Left lung (tissue), 10 donors: ENCODE results near the gene ESRRG. TPM values are rescaled to one million over a fixed set of nuclear protein-coding genes. Genes with fewer than 3 reads are reported as not detected.
A peak's percentile ranks its signal among the peaks of the same experiment; 100 is the strongest.

Experiments used
- ATAC-seq: fragments of 200-7000 bp; cut with Tn5 transposase; one replicate; pipeline ENCODE4 v1.9.1; 2020; ENCODE audit warnings: moderate library complexity
- DNase-seq, 4 donors: peaks; one replicate each; pipeline ENCODE4 v3.0.0-alpha.2; 2013 to 2020
- H3K27ac ChIP-seq, 2 donors: fragments of 200-600 bp; sonication (generic) in 1 of 2; one replicate each; pipeline versions ENCODE4 v1.5.0 to v1.8.0; 2020 to 2021
- H3K27me3 ChIP-seq, 2 donors: fragments of 200-600 bp; sonication (generic) in 1 of 2; one replicate each; pipeline versions ENCODE4 v1.5.0 to v1.8.0; 2020 to 2021
- H3K36me3 ChIP-seq, 2 donors: fragments of 200-600 bp; sonication (generic) in 1 of 2; one replicate each; pipeline versions ENCODE4 v1.5.0 to v1.8.0; 2020 to 2021
- H3K4me1 ChIP-seq, 2 donors: fragments of 200-600 bp; one replicate each; pipeline ENCODE4 v1.8.0; 2021
- H3K4me3 ChIP-seq, 2 donors: fragments of 200-600 bp; sonication (generic) in 1 of 2; one replicate each; pipeline versions ENCODE4 v1.5.0 to v1.8.0; 2020 to 2021; ENCODE audit warnings: mild to moderate bottlenecking in 1 of 2
- H3K9me3 ChIP-seq, 2 donors: fragments of 200-600 bp; sonication (generic) in 1 of 2; one replicate each; pipeline versions ENCODE4 v1.5.0 to v1.8.0; 2020 to 2021
- intact Hi-C, 2 donors: fragments of 100-400 bp; cut with DNase I; formaldehyde crosslinking; loops; one replicate each; pipeline versions ENCODE4 v1.11.2 to v1.14.2; 2022
- polyA plus RNA-seq, 6 donors: library from polyadenylated mRNA; unstranded; fragments of 120-200 nt; gene quantifications; one replicate each; pipeline ENCODE4 v1.2.1, GENCODE V29; 2013; ENCODE audit not compliant: insufficient read length in 6 of 6
- total RNA-seq, 2 donors: library from RNA; stranded (reverse); fragmentation: NEBNext Ultra II Directional; extraction: Animal tissue kit (Norgen Biotek cat#: 25700); gene quantifications; one replicate each; pipeline ENCODE4 v1.2.1, GENCODE V29; 2021
- TF ChIP-seq, protein P1 (sequence below), 2 donors: fragments of 200-600 bp; sonication (generic) in 1 of 2; IDR thresholded peaks; one replicate each; pipeline versions ENCODE4 v1.5.0 to v1.8.0; 2021; ENCODE audit warnings: antibody characterized with exemption in 2 of 2
- donor health status: DM: no; HTN: yes; CAD: no.
- donor health status: DM: no; HTN: no; CAD: no.

ESRRG gene
- total and polyA plus RNA-seq, 8 donors, result 0.29 to 2.3 (median 1.5) TPM

GRCh38 chr1:216528816-216529215, 194.4 kb downstream of the ESRRG start:
- H3K4me3 ChIP-seq, result no peak overlapping the region
- no peak overlapping the region for H3K27ac ChIP-seq
- DNase-seq (peak in 1 of 4 donors; percentile 48), ATAC-seq (peak; percentile 85)
- intact Hi-C loops, result no loop called here
- H3K4me1 ChIP-seq, result peaks cover 0 to 5% of the 10 kb centered on the region in 2 donors
- no peaks in the 10 kb centered on the region for H3K36me3 ChIP-seq
- no peaks in the 10 kb centered on the region for H3K27me3 ChIP-seq
- TF ChIP-seq, protein P1, sequence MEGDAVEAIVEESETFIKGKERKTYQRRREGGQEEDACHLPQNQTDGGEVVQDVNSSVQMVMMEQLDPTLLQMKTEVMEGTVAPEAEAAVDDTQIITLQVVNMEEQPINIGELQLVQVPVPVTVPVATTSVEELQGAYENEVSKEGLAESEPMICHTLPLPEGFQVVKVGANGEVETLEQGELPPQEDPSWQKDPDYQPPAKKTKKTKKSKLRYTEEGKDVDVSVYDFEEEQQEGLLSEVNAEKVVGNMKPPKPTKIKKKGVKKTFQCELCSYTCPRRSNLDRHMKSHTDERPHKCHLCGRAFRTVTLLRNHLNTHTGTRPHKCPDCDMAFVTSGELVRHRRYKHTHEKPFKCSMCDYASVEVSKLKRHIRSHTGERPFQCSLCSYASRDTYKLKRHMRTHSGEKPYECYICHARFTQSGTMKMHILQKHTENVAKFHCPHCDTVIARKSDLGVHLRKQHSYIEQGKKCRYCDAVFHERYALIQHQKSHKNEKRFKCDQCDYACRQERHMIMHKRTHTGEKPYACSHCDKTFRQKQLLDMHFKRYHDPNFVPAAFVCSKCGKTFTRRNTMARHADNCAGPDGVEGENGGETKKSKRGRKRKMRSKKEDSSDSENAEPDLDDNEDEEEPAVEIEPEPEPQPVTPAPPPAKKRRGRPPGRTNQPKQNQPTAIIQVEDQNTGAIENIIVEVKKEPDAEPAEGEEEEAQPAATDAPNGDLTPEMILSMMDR (IDR thresholded peaks at IDR 0.05), result no peak
- H3K9me3 ChIP-seq, result no peaks in the 10 kb centered on the region

GRCh38 chr1:216523449-216524190, 199.6 kb downstream of the ESRRG start:
- TF ChIP-seq, protein P1 (IDR thresholded peaks at IDR 0.05), result no peak
- Histone ChIP-seq H3K4me1 (peaks cover 3% of the 10 kb centered on the region in 2 donors), H3K4me3 (no peak overlapping the region), H3K27me3 (no peaks in the 10 kb centered on the region), H3K27ac (no peak overlapping the region), H3K36me3 (no peaks in the 10 kb centered on the region), H3K9me3 (no peaks in the 10 kb centered on the region)
- DNase-seq (peak in 2 of 4 donors; percentile 21 to 39), ATAC-seq (peak; percentile 51)
- intact Hi-C loops, result no loop called here

- H3K4me3 ChIP-seq, result no peak overlapping the region
- H3K4me1 ChIP-seq, result peaks cover 0 to 3% of the 10 kb centered on the region in 2 donors
- H3K36me3 ChIP-seq, result no peaks in the 10 kb centered on the region
- no peak for ATAC-seq
- TF ChIP-seq, protein P1 (IDR thresholded peaks at IDR 0.05), result no peak
- DNase-seq, result no peak
- H3K9me3 ChIP-seq, result no peaks in the 10 kb centered on the region
- H3K27ac ChIP-seq, result no peak overlapping the region
- intact Hi-C loops, result no loop called here
- H3K27me3 ChIP-seq, result no peaks in the 10 kb centered on the region
Observed at GRCh38 chr1:216523043-216523442, 200.2 kb downstream of the ESRRG start.

- H3K9me3 ChIP-seq, result no peaks in the 10 kb centered on the region
- TF ChIP-seq, protein P1 (IDR thresholded peaks at IDR 0.05), result no peak
- no peaks in the 10 kb centered on the region for H3K27me3 ChIP-seq
- no peak overlapping the region for H3K27ac ChIP-seq
- H3K36me3 ChIP-seq, result no peaks in the 10 kb centered on the region
- peaks cover 0 to 3% of the 10 kb centered on the region in 2 donors for H3K4me1 ChIP-seq
- no peak for ATAC-seq
- intact Hi-C loops, result no loop called here
- no peak overlapping the region for H3K4me3 ChIP-seq
- DNase-seq, result no peak
Observed at GRCh38 chr1:216521477-216521876, 201.8 kb downstream of the ESRRG start.

DNA sequence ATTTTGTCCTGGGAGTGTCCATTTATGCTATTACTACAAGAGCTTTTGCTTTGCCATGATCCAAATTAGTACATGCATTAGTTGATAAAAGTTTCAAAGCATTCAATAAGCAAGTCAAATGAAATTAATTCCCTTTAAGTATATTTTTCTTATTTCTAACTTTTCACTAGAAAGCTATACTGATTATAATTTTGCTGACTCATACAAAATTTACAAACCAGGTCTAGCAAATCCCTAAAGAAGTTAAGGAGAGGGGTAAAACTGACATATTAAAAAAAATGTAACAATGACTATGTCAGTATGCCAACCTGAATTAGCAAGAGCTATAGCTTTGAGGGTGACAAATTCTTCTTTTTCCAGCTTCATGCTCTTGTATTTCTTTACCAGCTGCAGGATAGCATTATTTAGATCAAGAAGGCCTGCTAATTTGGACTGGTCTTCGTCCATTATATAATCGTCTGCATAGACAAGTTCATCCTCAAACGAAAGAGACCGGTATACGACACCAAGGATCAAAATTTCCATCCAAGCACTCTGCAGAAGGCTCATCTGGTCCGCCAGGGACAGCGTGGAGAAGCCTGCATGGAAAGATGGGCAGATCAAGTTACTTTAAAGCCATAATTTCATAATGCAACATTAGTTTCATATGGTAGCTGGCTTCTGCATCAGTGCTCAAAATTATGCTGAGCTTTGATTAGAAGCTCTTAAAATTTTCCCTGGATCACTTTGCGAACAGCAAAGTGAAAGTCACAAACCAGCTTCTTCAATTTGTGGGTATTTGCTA, 204.2 kb downstream of the ESRRG start:
- no peak overlapping the region for H3K27ac ChIP-seq
- no peaks in the 10 kb centered on the region for H3K27me3 ChIP-seq
- no peaks in the 10 kb centered on the region for H3K9me3 ChIP-seq
- TF ChIP-seq, protein P1 (IDR thresholded peaks at IDR 0.05), result no peak
- intact Hi-C loops, result no loop called here
- no peak for DNase-seq
- H3K36me3 ChIP-seq, result no peaks in the 10 kb centered on the region
- H3K4me3 ChIP-seq, result no peak overlapping the region
- ATAC-seq, result no peak
- peaks cover 0 to 3% of the 10 kb centered on the region in 2 donors for H3K4me1 ChIP-seq
